K562 (cell line): Measurements from ENCODE around the gene SCIN. TPM values are rescaled to one million over a fixed set of nuclear protein-coding genes. Genes with fewer than 3 reads are reported as not detected.

Experiments used
- BHLHE40 ChIP-seq: IDR thresholded peaks from 2 replicates; pipeline ENCODE4 v1.6.1; 2011; ENCODE audit warnings: low read length, improper control_type of control experiment
- ERF ChIP-seq: fragments of 450-650 bp; formaldehyde crosslinking; IDR thresholded peaks from 2 replicates; pipeline ENCODE4 v1.4.0; 2020; ENCODE audit warnings: mild to moderate bottlenecking, mixed read lengths
- GTF2B ChIP-seq: IDR thresholded peaks from 2 replicates; pipeline ENCODE4 v1.6.1; 2011; ENCODE audit not compliant: insufficient read length; ENCODE audit errors: extremely low read depth
- HNRNPK ChIP-seq: fragments of 200-400 bp; formaldehyde crosslinking; IDR thresholded peaks from one replicate; pipeline ENCODE4 v1.6.1; 2018; ENCODE audit warnings: mild to moderate bottlenecking, low read depth, low read length; ENCODE audit not compliant: poor library complexity, severe bottlenecking
- NUFIP1 ChIP-seq: fragments of 450-650 bp; IDR thresholded peaks from 2 replicates; pipeline ENCODE4 v1.6.1; 2018; ENCODE audit not compliant: partially characterized antibody
- SMAD3 ChIP-seq: fragments of 450-650 bp; formaldehyde crosslinking; conservative IDR thresholded peaks from 2 replicates; pipeline ENCODE4 v1.4.0; 2020; ENCODE audit warnings: mild to moderate bottlenecking
- SMARCA5 ChIP-seq: fragments of 450-650 bp; IDR thresholded peaks from 2 replicates; pipeline ENCODE4 v1.6.1; 2016
- ZBTB9 ChIP-seq: fragments of 450-650 bp; formaldehyde crosslinking; IDR thresholded peaks from 2 replicates; pipeline ENCODE4 v1.4.0; 2020; ENCODE audit warnings: mild to moderate bottlenecking, moderate library complexity
- ZNF592 ChIP-seq: fragments of 450-650 bp; IDR thresholded peaks from 2 replicates; pipeline ENCODE4 v1.6.1; 2017; ENCODE audit warnings: antibody characterized with exemption, mild to moderate bottlenecking
- ZNF717 ChIP-seq: fragments of 250-450 bp; sonication (Bioruptor Pico); IDR thresholded peaks from 2 replicates; pipeline ENCODE4 v1.5.0; 2021
- polyA plus RNA-seq, 8 experiments: library from polyadenylated mRNA; depleted of rRNA in 4 of 8; stranded (reverse) in 5 of 8; unstranded in 3 of 8; fragments of >200 nt; fragmentation: Nextera tagmentation in 2 of 8; fragmentation: Illumina TruSeq in 1 of 8; extraction: Ambion mirVana in 2 of 8; extraction: Trizol in 1 of 8; gene quantifications; 2 replicates each; pipeline versions ENCODE4 v1.2.1 to v1.2.3, GENCODE V29; 2011 to 2014; ENCODE audit warnings: inconsistent platforms in 1 of 8, missing spikeins in 1 of 8
- total RNA-seq, 7 experiments: library from RNA; depleted of rRNA in 6 of 7; stranded (reverse); fragments of >200 nt in 6 of 7; fragmentation: Illumina TruSeq in 2 of 7; extraction: Trizol in 2 of 7; gene quantifications; 2 replicates each; pipeline versions ENCODE4 v1.2.1 to v1.2.3, GENCODE V29; 2011 to 2021; ENCODE audit warnings: low replicate concordance in 1 of 7
- TF ChIP-seq, protein P1 (sequence below), 2 experiments: fragments of 450-650 bp in 1 of 2; sonication (generic) in 1 of 2; formaldehyde crosslinking in 1 of 2; IDR thresholded peaks; 2 replicates each; pipeline versions ENCODE4 v1.7.1 to v1.9.0; 2016 to 2022; ENCODE audit warnings: inconsistent platforms in 1 of 2, mild to moderate bottlenecking in 1 of 2, missing genetic modification reagents in 1 of 2

The SCIN gene
- total and polyA plus RNA-seq, 9 of the 15 experiments (the other 6 are each of a cell fraction or from before 2014, with no cell fraction given): 0.67 to 18.2 (median 10.6) TPM

- peak; percentile 95 for TF ChIP-seq BHLHE40
- TF ChIP-seq ZNF592: peak; percentile 87
- TF ChIP-seq HNRNPK: no peak
- no peak for TF ChIP-seq ERF (CRISPR knock-in tag)
- TF ChIP-seq SMAD3 (CRISPR knock-in tag): 0 out of 2 replicates have a peak, but pooled peaks have one; percentile 14
- TF ChIP-seq, protein P1, sequence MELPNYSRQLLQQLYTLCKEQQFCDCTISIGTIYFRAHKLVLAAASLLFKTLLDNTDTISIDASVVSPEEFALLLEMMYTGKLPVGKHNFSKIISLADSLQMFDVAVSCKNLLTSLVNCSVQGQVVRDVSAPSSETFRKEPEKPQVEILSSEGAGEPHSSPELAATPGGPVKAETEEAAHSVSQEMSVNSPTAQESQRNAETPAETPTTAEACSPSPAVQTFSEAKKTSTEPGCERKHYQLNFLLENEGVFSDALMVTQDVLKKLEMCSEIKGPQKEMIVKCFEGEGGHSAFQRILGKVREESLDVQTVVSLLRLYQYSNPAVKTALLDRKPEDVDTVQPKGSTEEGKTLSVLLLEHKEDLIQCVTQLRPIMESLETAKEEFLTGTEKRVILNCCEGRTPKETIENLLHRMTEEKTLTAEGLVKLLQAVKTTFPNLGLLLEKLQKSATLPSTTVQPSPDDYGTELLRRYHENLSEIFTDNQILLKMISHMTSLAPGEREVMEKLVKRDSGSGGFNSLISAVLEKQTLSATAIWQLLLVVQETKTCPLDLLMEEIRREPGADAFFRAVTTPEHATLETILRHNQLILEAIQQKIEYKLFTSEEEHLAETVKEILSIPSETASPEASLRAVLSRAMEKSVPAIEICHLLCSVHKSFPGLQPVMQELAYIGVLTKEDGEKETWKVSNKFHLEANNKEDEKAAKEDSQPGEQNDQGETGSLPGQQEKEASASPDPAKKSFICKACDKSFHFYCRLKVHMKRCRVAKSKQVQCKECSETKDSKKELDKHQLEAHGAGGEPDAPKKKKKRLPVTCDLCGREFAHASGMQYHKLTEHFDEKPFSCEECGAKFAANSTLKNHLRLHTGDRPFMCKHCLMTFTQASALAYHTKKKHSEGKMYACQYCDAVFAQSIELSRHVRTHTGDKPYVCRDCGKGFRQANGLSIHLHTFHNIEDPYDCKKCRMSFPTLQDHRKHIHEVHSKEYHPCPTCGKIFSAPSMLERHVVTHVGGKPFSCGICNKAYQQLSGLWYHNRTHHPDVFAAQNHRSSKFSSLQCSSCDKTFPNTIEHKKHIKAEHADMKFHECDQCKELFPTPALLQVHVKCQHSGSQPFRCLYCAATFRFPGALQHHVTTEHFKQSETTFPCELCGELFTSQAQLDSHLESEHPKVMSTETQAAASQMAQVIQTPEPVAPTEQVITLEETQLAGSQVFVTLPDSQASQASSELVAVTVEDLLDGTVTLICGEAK (IDR thresholded peaks at IDR 0.05): no peak
- TF ChIP-seq, protein P1 (CRISPR knock-in tag; IDR thresholded peaks at IDR 0.05): no peak
- TF ChIP-seq NUFIP1: no peak
- TF ChIP-seq ZNF717: no peak
- TF ChIP-seq SMARCA5: peak; percentile 95
- TF ChIP-seq GTF2B: no peak
- no peak for TF ChIP-seq ZBTB9 (CRISPR knock-in tag)
Measured at GRCh38 chr7:12647364-12648219, 77.1 kb downstream of the SCIN start (continued).
